ENCODE measurements around the gene CCDC187.
A peak's percentile ranks its signal among the peaks of the same experiment; 100 is the strongest.
"Not testable (repeated sequence)": the region's sequence is repeated elsewhere in the genome, so short reads cannot be mapped to it uniquely, and the experiment has no call there.

Gene CCDC187

DNA sequence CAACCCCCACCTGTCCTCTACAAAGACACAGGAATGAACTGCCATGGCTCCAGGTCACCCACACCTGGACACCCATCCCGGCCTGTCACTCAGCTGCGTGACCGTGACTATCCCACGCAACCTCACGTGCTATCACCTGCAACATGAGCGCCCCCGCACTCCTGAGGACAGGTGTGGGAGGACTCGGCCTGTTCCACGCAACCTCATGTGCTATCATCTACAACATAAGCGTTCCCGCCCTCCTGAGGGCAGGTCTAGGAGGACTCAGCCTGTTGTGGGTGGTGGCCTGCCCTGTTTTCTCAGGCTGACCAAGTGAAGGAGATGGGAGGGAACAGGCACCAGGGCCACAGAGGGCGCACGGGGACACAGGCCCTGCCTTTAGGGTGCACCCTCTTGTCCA lies 62.4 kb downstream of the CCDC187 start:
- H3K36me3 ChIP-seq (ENCODE audit: control insufficient read depth in 2 of 2, insufficient read depth in 2 of 2, low read length in 2 of 2): peaks cover 0 to 2% of the 10 kb centered on the region in 2 donors
- H3K9me3 ChIP-seq (ENCODE audit: control insufficient read depth in 2 of 2, low read length in 2 of 2): no peaks in the 10 kb centered on the region
- H3K4me3 ChIP-seq (ENCODE audit: low read length in 2 of 2): no peak overlapping the region
- H3K27me3 ChIP-seq (ENCODE audit: control insufficient read depth in 2 of 2, insufficient read depth in 2 of 2, low read length in 2 of 2): no peaks in the 10 kb centered on the region
- H3K9ac ChIP-seq (ENCODE audit: low read depth in 1 of 2, low read length in 2 of 2): no peak overlapping the region
- H3K27ac ChIP-seq (ENCODE audit: low read depth in 2 of 2, low read length in 2 of 2): no peak overlapping the region
- peaks cover 20 to 21% of the 10 kb centered on the region in 2 donors for H3K4me1 ChIP-seq (ENCODE audit: control insufficient read depth in 2 of 2, insufficient read depth in 2 of 2, low read length in 2 of 2)

DNA sequence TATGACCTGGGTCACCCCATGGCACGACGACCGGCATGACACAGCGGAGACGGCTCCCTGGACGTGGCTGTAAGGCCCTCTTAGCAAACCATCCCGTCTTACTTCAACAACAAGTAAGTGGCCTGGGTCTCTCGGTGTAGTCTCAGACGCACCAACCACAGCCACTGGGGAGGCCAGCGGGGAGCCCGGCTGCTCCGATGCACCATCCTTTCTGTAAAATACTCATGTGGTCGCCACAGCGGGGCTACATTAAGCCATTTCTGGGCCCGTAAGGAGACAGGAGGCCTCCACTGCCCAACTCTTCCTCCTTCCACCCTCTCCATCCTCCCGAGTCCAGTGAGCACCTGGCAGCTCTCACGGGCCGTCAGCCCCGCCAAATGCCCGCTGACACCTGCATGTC lies 63.0 kb downstream of the CCDC187 start:
- Histone ChIP-seq H3K27ac (ENCODE audit: low read depth in 2 of 2, low read length in 2 of 2) (no peak overlapping the region), H3K4me3 (ENCODE audit: low read length in 2 of 2) (no peak overlapping the region), H3K9ac (ENCODE audit: low read depth in 1 of 2, low read length in 2 of 2) (no peak overlapping the region), H3K9me3 (ENCODE audit: control insufficient read depth in 2 of 2, low read length in 2 of 2) (no peaks in the 10 kb centered on the region), H3K27me3 (ENCODE audit: control insufficient read depth in 2 of 2, insufficient read depth in 2 of 2, low read length in 2 of 2) (no peaks in the 10 kb centered on the region), H3K4me1 (ENCODE audit: control insufficient read depth in 2 of 2, insufficient read depth in 2 of 2, low read length in 2 of 2) (peaks cover 20 to 21% of the 10 kb centered on the region in 2 donors), H3K36me3 (ENCODE audit: control insufficient read depth in 2 of 2, insufficient read depth in 2 of 2, low read length in 2 of 2) (peaks cover 0 to 6% of the 10 kb centered on the region in 2 donors)

DNA sequence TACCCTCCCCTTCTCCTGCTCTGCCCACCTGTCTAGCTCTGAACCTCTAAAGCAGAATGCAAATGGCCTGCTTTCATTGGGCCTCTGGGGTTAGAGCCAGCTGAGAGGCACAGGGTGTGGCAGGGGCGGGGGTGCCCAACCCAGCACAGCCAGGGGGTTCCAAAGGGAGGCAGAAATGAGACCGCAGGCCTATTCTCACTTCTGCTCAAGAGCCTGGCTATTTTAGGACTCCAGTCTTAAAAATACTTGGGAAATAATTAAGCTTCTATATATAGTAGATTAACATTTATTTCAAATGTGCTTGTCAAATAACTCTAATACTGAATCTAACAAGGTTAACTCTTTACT lies 63.9 kb downstream of the CCDC187 start:
- H3K9ac ChIP-seq (ENCODE audit: low read depth in 1 of 2, low read length in 2 of 2): no peak overlapping the region
- no peaks in the 10 kb centered on the region for H3K9me3 ChIP-seq (ENCODE audit: control insufficient read depth in 2 of 2, low read length in 2 of 2)
- H3K27ac ChIP-seq (ENCODE audit: low read depth in 2 of 2, low read length in 2 of 2): no peak overlapping the region
- peaks cover 8 to 14% of the 10 kb centered on the region in 2 donors for H3K36me3 ChIP-seq (ENCODE audit: control insufficient read depth in 2 of 2, insufficient read depth in 2 of 2, low read length in 2 of 2)
- H3K27me3 ChIP-seq (ENCODE audit: control insufficient read depth in 2 of 2, insufficient read depth in 2 of 2, low read length in 2 of 2): no peaks in the 10 kb centered on the region
- no peak overlapping the region for H3K4me3 ChIP-seq (ENCODE audit: low read length in 2 of 2)
- H3K4me1 ChIP-seq (ENCODE audit: control insufficient read depth in 2 of 2, insufficient read depth in 2 of 2, low read length in 2 of 2): peaks cover 17 to 18% of the 10 kb centered on the region in 2 donors

GRCh38 chr9:136239135-136239982 lies 64.5 kb downstream of the CCDC187 start:
- Histone ChIP-seq H3K36me3 (ENCODE audit: control insufficient read depth in 2 of 2, insufficient read depth in 2 of 2, low read length in 2 of 2) (peaks cover 8 to 14% of the 10 kb centered on the region in 2 donors), H3K9me3 (ENCODE audit: control insufficient read depth in 2 of 2, low read length in 2 of 2) (no peaks in the 10 kb centered on the region), H3K4me1 (ENCODE audit: control insufficient read depth in 2 of 2, insufficient read depth in 2 of 2, low read length in 2 of 2) (peaks cover 11 to 12% of the 10 kb centered on the region in 2 donors), H3K27ac (ENCODE audit: low read depth in 2 of 2, low read length in 2 of 2) (peak overlapping the region in 1 of 2 donors; percentile 5), H3K27me3 (ENCODE audit: control insufficient read depth in 2 of 2, insufficient read depth in 2 of 2, low read length in 2 of 2) (no peaks in the 10 kb centered on the region), H3K9ac (ENCODE audit: low read depth in 1 of 2, low read length in 2 of 2) (no peak overlapping the region), H3K4me3 (ENCODE audit: low read length in 2 of 2) (no peak overlapping the region)

DNA sequence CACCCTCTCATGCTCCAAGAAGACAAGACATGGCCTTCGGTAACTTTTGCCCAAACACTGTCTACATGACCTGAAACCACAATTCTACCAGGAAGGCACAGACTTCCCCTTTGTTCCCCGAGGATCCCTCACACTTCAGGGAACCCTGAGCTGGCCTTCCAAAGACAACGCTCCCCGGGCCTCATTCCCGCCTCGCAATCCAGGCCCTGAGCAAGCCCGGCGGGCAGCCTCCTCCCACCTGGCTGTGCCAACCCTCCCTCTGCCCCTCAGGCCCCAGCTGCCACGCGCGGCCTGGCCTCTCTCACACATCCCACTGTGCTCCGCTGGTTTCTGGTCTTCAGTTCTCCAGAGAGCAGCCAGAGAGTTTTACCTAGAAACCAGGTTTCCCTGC lies 65.6 kb downstream of the CCDC187 start:
- peaks cover 6 to 12% of the 10 kb centered on the region in 2 donors for H3K4me1 ChIP-seq (ENCODE audit: control insufficient read depth in 2 of 2, insufficient read depth in 2 of 2, low read length in 2 of 2)
- no peak overlapping the region for H3K9ac ChIP-seq (ENCODE audit: low read depth in 1 of 2, low read length in 2 of 2)
- H3K36me3 ChIP-seq (ENCODE audit: control insufficient read depth in 2 of 2, insufficient read depth in 2 of 2, low read length in 2 of 2): peaks cover 8 to 14% of the 10 kb centered on the region in 2 donors
- H3K27ac ChIP-seq (ENCODE audit: low read depth in 2 of 2, low read length in 2 of 2): no peak overlapping the region
- no peaks in the 10 kb centered on the region for H3K27me3 ChIP-seq (ENCODE audit: control insufficient read depth in 2 of 2, insufficient read depth in 2 of 2, low read length in 2 of 2)
- no peaks in the 10 kb centered on the region for H3K9me3 ChIP-seq (ENCODE audit: control insufficient read depth in 2 of 2, low read length in 2 of 2)
- H3K4me3 ChIP-seq (ENCODE audit: low read length in 2 of 2): no peak overlapping the region

GRCh38 chr9:136237486-136238341 lies 66.2 kb downstream of the CCDC187 start:
- Histone ChIP-seq H3K4me1 (ENCODE audit: control insufficient read depth in 2 of 2, insufficient read depth in 2 of 2, low read length in 2 of 2) (peaks cover 6 to 12% of the 10 kb centered on the region in 2 donors), H3K36me3 (ENCODE audit: control insufficient read depth in 2 of 2, insufficient read depth in 2 of 2, low read length in 2 of 2) (peaks cover 8 to 14% of the 10 kb centered on the region in 2 donors), H3K4me3 (ENCODE audit: low read length in 2 of 2) (no peak overlapping the region), H3K27me3 (ENCODE audit: control insufficient read depth in 2 of 2, insufficient read depth in 2 of 2, low read length in 2 of 2) (no peaks in the 10 kb centered on the region), H3K9me3 (ENCODE audit: control insufficient read depth in 2 of 2, low read length in 2 of 2) (no peaks in the 10 kb centered on the region), H3K27ac (ENCODE audit: low read depth in 2 of 2, low read length in 2 of 2) (no peak overlapping the region), H3K9ac (ENCODE audit: low read depth in 1 of 2, low read length in 2 of 2) (no peak overlapping the region)

DNA sequence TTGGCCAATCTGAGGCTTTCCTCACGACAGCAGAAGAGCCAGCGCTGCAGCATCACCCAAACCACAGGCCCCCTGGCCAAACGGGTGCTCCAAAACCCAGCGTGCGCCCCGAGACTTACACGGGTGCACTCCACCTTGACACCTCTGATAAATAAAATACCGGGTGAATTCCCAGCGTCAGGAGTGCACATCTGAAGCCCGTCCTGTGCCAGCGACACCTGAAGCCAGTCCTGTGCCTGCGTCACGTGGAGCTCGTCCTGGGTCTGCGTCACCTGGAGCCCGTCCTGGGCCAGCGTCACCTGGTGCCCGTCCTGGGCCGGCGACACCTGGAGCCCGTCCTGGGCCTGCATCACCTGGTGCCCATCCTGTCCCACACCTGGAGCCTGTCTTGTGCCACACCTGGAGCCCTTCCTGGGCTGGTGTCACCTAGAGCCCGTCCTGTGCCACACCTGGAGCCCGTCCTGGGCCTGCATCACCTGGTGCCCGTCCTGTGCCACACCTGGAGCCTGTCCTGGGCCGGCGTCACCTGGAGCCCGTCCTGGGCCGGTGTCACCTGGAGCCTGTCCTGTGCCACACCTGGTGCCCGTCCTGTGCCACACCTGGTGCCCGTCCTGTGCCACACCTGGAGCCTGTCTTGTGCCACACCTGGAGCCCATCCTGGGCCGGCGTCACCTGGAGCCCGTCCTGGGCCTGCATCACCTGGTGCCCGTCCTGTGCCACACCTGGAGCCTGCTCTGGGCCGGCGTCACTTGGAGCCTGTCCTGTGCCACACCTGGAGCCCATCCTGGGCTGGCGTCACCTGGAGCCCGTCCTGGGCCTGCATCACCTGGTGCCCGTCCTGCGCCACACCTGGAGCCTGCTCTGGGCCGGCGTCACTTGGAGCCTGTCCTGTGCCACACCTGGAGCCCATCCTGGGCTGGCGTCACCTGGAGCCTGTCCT lies 67.2 kb downstream of the CCDC187 start:
- H3K27ac ChIP-seq (ENCODE audit: low read depth in 2 of 2, low read length in 2 of 2); H3K4me3 ChIP-seq (ENCODE audit: low read length in 2 of 2); H3K9me3 ChIP-seq (ENCODE audit: control insufficient read depth in 2 of 2, low read length in 2 of 2); H3K27me3 ChIP-seq (ENCODE audit: control insufficient read depth in 2 of 2, insufficient read depth in 2 of 2, low read length in 2 of 2); H3K9ac ChIP-seq (ENCODE audit: low read depth in 1 of 2, low read length in 2 of 2): not testable (repeated sequence)
- H3K4me1 ChIP-seq (ENCODE audit: control insufficient read depth in 2 of 2, insufficient read depth in 2 of 2, low read length in 2 of 2): peaks cover 6 to 12% of the 10 kb centered on the region in 2 donors
- peaks cover 8 to 14% of the 10 kb centered on the region in 2 donors for H3K36me3 ChIP-seq (ENCODE audit: control insufficient read depth in 2 of 2, insufficient read depth in 2 of 2, low read length in 2 of 2)

- no peak overlapping the region for H3K9ac ChIP-seq (ENCODE audit: low read depth in 1 of 2, low read length in 2 of 2)
- no peak overlapping the region for H3K4me3 ChIP-seq (ENCODE audit: low read length in 2 of 2)
- H3K9me3 ChIP-seq (ENCODE audit: control insufficient read depth in 2 of 2, low read length in 2 of 2): no peaks in the 10 kb centered on the region
- H3K4me1 ChIP-seq (ENCODE audit: control insufficient read depth in 2 of 2, insufficient read depth in 2 of 2, low read length in 2 of 2): peaks cover 6 to 11% of the 10 kb centered on the region in 2 donors
- H3K36me3 ChIP-seq (ENCODE audit: control insufficient read depth in 2 of 2, insufficient read depth in 2 of 2, low read length in 2 of 2): peaks cover 8 to 14% of the 10 kb centered on the region in 2 donors
- no peaks in the 10 kb centered on the region for H3K27me3 ChIP-seq (ENCODE audit: control insufficient read depth in 2 of 2, insufficient read depth in 2 of 2, low read length in 2 of 2)
- H3K27ac ChIP-seq (ENCODE audit: low read depth in 2 of 2, low read length in 2 of 2): no peak overlapping the region
Observed at GRCh38 chr9:136235709-136236455, 68.0 kb downstream of the CCDC187 start.

- H3K9ac ChIP-seq (ENCODE audit: low read depth in 1 of 2, low read length in 2 of 2): no peak overlapping the region
- H3K4me1 ChIP-seq (ENCODE audit: control insufficient read depth in 2 of 2, insufficient read depth in 2 of 2, low read length in 2 of 2): peaks cover 6 to 8% of the 10 kb centered on the region in 2 donors
- no peaks in the 10 kb centered on the region for H3K27me3 ChIP-seq (ENCODE audit: control insufficient read depth in 2 of 2, insufficient read depth in 2 of 2, low read length in 2 of 2)
Observed at GRCh38 chr9:136235171-136235570, 68.7 kb downstream of the CCDC187 start.

More at GRCh38 chr9:136235171-136235570, 68.7 kb downstream of the CCDC187 start:
- H3K9me3 ChIP-seq (ENCODE audit: control insufficient read depth in 2 of 2, low read length in 2 of 2): no peaks in the 10 kb centered on the region
- H3K27ac ChIP-seq (ENCODE audit: low read depth in 2 of 2, low read length in 2 of 2): no peak overlapping the region
- no peak overlapping the region for H3K4me3 ChIP-seq (ENCODE audit: low read length in 2 of 2)
- H3K36me3 ChIP-seq (ENCODE audit: control insufficient read depth in 2 of 2, insufficient read depth in 2 of 2, low read length in 2 of 2): peaks cover 8 to 14% of the 10 kb centered on the region in 2 donors
